LNCaP clone FGC (cell line): Measurements from ENCODE around the gene BARX2.
"Not testable (repeated sequence)": the region's sequence is repeated elsewhere in the genome, so short reads cannot be mapped to it uniquely, and the experiment has no call there.

ENCODE experiments used
- DNase-seq: peaks from one replicate; pipeline ENCODE4 v3.0.0-alpha.2; 2011; ENCODE audit warnings: low read depth
- H3K4me3 ChIP-seq: 2 replicates; pipeline ENCODE4 v1.5.1; 2011; ENCODE audit warnings: mild to moderate bottlenecking, low read depth, low read length, control low read depth
- CTCF ChIP-seq: IDR thresholded peaks from 2 replicates; pipeline ENCODE4 v1.5.1; 2012; ENCODE audit warnings: mild to moderate bottlenecking; ENCODE audit not compliant: control insufficient read depth, insufficient read depth; ENCODE audit errors: extremely low read depth

Gene BARX2, protein sequence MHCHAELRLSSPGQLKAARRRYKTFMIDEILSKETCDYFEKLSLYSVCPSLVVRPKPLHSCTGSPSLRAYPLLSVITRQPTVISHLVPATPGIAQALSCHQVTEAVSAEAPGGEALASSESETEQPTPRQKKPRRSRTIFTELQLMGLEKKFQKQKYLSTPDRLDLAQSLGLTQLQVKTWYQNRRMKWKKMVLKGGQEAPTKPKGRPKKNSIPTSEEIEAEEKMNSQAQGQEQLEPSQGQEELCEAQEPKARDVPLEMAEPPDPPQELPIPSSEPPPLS

GRCh38 chr11:129375751-129376657 lies at the start of gene BARX2:
TSS of gene BARX2 (plus strand) at chr11:129375848. CDS start at chr11:129376036, 188 bp downstream.
- peak within 1 kb of the TSS; percentile 44 for H3K4me3 ChIP-seq
- TF ChIP-seq CTCF, result peak; percentile 96
- peak; percentile 56 for DNase-seq

GRCh38 chr11:129326921-129327320 lies 48.7 kb upstream of the BARX2 start:
- no peak overlapping the region for H3K4me3 ChIP-seq
- no peak for DNase-seq
- no peak for TF ChIP-seq CTCF

DNA sequence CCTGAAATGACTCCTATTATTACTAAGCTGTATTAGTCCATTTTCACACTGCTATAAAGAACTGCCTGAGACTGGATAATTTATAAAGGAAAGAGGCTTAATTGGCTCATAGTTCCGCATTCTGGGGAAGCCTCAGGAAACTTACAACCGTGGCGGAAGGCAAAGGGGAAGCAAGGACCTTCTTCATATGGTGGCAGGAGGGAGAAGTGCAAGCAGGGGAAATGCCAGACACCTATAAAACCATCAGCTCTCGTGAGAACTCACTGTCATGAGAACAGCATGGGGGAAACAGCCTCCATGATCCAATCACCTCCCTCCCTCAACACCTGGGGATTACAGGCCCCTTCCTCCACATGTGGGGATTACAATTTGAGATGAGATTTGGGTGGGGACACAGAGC lies 47.9 kb upstream of the BARX2 start:
- DNase-seq, H3K4me3 ChIP-seq: not testable (repeated sequence)

GRCh38 chr11:129328756-129329155 lies 46.9 kb upstream of the BARX2 start:
- no peak for TF ChIP-seq CTCF
- no peak overlapping the region for H3K4me3 ChIP-seq
- no peak for DNase-seq

DNA sequence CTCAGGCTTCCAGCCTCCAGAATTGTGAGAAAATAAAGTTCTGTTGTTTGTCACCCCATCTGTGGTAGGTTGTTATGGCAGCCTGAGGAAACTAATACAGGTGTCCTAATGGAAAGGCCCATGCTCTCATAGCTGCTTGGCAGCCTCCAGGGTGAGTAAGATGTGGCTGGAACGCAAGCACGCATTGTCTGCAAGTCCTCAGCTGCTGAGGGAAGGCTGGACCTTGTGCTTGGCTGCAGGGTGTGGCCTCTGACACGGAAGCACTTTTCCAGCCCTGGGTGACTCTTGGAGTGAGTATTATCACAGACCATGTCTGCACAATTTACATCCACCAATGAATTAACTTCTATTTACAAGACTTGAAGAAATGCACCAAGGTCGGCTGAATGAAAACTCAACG lies 44.4 kb upstream of the BARX2 start:
- DNase-seq, result no peak
- H3K4me3 ChIP-seq, result no peak overlapping the region
- TF ChIP-seq CTCF, result no peak

DNA sequence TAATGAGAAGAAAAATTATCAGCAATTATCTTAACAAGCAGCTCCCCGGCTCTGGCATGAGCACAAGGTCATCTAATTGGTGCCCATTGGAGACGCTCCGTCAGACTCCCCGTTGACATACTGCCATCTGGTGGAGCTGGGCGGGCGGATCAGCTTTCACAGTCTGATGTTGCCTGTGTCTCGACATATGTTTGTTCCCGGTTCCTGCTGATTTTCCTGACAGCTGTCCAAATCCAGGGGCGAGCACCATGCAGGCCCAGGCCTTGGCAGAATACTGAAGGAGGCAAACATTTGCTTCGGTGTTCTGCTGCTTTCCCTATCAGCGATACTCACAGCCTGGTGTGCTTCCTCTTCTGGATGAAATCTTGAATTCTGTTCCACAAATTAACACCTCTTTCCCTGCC lies 43.8 kb upstream of the BARX2 start:
- DNase-seq, result peak; percentile 94
- H3K4me3 ChIP-seq, result no peak overlapping the region
- TF ChIP-seq CTCF, result peak; percentile 95

GRCh38 chr11:129333873-129334272 lies 41.8 kb upstream of the BARX2 start:
- DNase-seq, result no peak
- TF ChIP-seq CTCF, result no peak
- no peak overlapping the region for H3K4me3 ChIP-seq

- H3K4me3 ChIP-seq, DNase-seq: not testable (repeated sequence)
These were observed 31.2 kb upstream of the BARX2 start for GRCh38 chr11:129344301-129344940.
